HL-60/S4 (cell line): ENCODE measurements around the gene STIM1.
"Not testable (repeated sequence)": the region's sequence is repeated elsewhere in the genome, so short reads cannot be mapped to it uniquely, and the experiment has no call there.

Experiments used
- in situ Hi-C: fragments of 300-500 bp; cut with MboI; formaldehyde crosslinking; loops from 2 replicates; pipeline ENCODE4 v1.14.3; 2022; ENCODE audit warnings: low sequenced_read_pairs

STIM1 gene

GRCh38 chr11:3854977-3855807 lies at the start of gene STIM1:
TSS of gene STIM1 (plus strand) at chr11:3855664. CDS start at chr11:3856271, 607 bp downstream.
- in situ Hi-C loops: loop anchor here (10.0 kb wide), 1 partner anchor 220 kb away; no protein-coding TSS in a partner anchor

DNA sequence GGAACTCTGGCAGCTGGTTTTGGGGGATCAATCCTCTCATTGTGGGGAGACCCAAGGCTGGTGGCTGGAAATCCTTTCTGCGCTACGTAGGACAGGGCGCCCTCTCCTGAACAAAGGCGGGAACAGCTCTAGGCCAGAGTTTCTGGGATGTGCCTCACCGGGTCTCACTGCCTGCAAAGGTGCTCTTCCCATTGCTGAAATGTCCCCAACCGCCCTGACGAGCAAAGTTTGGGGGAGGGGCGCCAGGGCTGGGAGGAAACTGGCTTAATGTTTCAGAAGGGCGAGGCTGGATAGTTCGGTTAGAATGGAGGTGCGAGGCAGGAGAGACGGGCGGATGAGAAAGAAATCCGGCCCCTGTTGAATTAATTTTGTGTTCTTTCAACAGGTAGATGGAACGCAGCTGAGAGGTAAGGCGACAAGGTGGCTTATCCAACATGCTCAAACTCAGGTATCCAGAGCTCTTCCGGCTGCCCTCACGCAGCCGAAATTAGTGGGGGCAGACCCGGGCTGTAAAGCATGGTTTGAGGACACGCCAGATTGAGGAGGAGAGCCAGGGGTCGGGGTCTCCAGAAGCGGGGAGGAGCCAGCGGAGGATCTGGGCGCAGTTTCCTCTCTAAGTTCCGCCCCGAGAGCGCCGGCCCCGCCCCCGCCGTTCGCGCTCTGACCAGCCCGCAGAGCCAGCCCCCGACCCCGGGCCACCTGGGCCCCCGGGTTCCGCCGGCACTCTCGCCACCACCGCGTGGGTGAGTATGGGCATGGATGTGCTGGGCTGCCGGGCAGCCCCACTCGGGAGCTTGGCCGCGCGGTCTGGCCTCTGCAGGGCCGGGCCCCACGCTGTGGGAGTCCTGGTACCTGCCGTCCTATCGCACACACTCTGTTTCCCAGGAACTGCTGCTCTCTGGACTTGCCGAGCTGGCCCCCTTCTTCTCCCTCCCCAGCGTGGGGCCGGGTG lies 47.3 kb upstream of the STIM1 start, which contains the start of gene PGAP2:
Gene PGAP2, plus strand, starts transcription at position 652 of the 952 bp plus-strand sequence. CDS start 2,700 bp downstream, outside the sequence.
- in situ Hi-C loops: no loop called here

DNA sequence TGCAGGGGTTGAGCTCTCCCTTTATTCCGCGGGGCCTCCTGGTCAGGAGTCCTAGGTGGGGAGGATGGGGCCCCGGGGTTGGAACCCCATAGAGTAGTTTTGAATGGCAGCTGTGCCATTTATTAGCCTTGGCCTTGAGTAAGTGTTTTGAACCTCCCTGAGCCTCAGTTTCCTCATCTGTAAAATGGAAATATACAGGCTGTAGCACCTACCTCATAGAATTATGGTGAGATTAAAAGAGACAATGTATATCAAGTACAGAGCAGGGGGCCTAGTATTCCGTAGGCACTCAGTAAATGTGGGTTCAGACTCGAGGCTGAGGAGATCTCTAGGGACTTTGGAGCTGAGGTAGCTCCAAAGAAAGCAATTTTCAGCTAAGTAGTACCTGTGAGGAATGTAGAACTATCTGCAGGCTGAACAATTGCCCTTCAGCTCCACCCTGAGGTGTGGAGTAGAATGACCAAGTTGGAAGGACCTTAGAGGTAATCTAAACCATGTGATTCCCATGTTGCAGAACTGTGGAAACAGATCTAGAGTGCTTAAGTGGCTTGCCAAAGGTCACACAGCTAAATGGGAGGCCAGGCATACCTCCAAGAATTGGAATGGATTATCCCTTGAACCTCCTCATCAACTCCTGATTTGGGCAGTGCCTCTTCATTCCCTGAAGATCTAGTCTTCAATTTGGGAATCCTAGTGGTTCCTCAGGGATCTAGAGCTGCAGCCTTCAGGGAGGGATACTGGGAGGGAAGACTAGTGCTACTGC lies 46.4 kb upstream of the STIM1 start:
- in situ Hi-C loops: no loop called here

- in situ Hi-C loops: no loop called here
Observed at GRCh38 chr11:3809624-3809928, 45.9 kb upstream of the STIM1 start.

DNA sequence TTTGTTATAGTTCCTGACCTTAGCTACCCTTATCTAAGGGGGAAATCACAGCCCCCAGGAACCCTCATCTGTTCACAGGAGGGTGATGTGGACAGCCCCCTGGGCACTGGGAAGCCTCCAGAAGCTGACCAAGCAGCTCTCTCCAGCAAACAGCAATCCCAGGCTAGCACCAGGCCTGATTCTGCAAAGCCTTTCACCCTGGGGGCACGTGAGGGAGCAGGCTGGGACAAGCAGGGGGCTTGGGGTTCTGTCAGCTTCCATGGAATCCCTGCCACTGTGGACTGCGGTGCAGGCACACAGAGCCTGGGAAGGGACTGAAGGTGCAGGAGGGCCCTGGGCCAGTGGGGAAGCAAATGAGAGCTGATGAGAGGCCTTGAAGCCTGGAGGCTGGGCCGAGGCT lies 45.0 kb upstream of the STIM1 start:
- in situ Hi-C loops: no loop called here

DNA sequence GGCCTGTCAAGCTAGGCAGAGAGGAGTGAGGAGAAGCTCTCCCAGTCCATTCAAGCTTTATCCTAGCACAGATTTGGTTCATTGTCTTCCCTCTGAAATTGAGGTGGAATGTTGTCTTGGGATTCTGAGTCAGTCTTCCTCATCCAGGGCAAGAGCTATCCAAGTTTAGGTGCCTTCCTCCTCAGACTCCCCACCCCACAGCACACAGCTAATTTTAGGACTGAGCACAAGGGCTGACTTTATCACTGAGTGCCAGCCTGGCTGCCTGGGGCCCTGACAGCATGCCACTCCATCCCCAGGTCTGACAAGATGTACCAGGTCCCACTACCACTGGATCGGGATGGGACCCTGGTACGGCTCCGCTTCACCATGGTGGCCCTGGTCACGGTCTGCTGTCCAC lies 44.5 kb upstream of the STIM1 start:
- in situ Hi-C loops: no loop called here

DNA sequence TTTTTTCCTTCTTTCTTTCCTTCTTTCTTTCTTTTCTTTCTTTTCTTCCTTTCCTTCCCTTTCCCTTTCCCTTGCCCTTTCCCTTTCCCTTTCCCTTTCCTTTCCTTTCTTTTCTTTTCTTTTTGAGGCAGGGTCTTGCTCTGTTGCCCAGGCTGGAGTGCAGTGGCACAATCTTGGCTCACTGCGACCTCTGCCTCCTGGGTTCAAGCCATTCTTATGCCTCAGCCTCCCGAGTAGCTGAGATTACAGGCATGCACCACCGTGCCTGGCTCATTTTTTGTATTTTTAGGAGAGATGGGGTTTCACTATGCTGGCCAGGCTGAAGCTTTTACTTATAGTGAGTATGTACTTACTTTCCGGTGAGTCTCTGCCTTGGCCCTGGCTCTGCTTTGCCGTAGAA lies 40.6 kb upstream of the STIM1 start:
- in situ Hi-C loops: not testable (repeated sequence)

GRCh38 chr11:3815845-3816244 lies 39.6 kb upstream of the STIM1 start:
- in situ Hi-C loops: no loop called here

GRCh38 chr11:3816673-3817072 lies 38.8 kb upstream of the STIM1 start:
- in situ Hi-C loops: no loop called here

- in situ Hi-C loops: no loop called here
Observed at GRCh38 chr11:3817181-3817800, 38.2 kb upstream of the STIM1 start.

GRCh38 chr11:3820971-3821370 lies 34.5 kb upstream of the STIM1 start:
- in situ Hi-C loops: no loop called here

DNA sequence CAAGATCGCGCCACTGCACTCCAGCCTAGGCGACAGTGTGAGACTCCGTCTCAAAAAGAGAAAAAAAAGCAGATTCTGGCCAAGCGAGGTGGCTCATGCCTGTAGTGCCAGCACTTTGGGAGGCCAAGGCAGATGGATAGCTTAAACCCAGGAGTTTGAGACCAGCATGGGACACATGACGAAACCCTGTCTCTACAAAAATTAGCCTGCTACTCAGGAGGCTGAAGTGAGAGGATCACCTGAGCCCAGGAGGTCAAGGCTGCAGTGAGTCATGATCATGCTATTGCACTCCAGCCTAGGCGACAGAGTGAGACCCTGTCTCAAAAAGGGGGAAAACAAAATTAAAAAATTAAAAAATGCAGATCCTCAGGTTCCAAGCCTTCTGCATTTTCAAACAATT lies 33.2 kb upstream of the STIM1 start:
- in situ Hi-C loops: no loop called here

DNA sequence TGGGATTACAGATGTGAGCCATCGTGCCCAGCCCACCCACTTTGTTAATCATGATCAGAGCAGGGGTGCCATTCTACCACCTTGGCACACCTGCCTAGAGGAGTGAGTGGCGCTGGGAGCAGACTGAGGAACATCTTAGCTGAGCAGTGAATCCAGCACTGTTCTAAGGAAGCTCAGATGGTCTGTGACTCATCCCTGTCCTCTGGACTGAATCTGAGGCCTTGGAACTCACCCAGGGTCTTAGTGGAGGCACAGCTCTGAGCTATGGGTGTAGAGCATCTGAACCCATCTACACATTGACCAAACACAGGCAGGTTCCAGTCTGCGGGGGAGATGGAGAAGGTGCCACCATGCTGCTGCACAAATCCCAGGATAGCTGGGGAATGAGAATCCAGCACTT lies 32.2 kb upstream of the STIM1 start:
- in situ Hi-C loops: no loop called here

DNA sequence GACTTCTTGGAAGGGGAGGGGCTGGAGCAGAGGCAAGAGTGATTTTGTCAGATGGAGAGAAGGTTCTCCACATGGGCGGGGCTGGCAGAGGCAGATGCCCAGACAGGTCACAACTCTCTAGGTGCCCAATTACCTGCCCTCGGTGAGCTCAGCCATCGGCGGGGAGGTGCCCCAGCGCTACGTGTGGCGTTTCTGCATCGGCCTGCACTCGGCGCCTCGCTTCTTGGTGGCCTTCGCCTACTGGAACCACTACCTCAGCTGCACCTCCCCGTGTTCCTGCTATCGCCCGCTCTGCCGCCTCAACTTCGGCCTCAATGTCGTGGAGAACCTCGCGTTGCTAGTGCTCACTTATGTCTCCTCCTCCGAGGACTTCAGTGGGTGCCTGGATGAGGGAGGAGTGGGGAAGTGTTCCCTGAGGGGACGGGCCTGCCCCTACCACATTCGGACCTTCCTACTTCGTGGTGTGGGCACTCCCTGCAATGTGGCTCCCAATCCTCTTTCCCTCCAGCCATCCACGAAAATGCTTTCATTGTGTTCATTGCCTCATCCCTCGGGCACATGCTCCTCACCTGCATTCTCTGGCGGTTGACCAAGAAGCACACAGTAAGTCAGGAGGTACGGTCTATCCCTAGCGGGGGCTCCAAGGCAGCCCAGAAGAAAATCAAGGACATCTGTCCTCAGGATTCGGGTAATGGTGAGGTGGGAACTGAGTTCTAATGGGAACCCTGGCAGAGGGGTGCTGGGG lies 31.5 kb upstream of the STIM1 start:
- in situ Hi-C loops: no loop called here

GRCh38 chr11:3824714-3825472 lies 30.6 kb upstream of the STIM1 start:
- in situ Hi-C loops: no loop called here

DNA sequence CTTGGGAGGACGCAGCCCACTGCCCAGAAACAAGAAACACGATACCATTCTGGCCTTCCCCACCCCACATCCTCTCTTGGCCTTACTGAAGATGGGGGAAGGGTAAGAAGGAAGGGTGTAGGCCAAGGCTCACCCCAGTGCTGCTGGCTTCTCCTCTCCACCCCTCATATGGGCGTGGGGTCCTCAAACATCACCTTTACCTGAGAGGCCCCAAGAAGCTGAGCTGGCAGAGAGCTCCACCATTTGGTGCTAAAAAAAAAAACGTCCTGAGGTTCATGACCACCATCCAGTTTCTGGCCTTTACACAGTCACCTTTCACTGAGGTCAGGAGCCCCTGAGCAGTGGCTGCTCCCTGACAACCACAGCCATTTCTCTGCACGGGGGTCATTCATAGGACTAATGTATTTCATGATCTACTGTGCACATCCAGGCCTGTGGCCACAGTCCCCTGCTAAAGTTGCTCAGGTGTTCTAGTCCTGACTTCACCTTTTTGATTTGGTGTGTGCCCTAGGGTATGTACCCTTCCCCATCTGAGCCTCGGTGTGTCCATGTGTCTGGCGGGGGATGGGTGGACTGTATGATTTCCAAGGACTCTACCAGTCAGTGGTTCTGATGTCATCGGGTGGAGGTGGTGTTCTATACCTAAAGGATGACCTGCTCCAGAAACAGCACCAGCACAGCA lies 29.9 kb upstream of the STIM1 start:
- in situ Hi-C loops: no loop called here

- in situ Hi-C loops: no loop called here
Observed at GRCh38 chr11:3826721-3827120, 28.7 kb upstream of the STIM1 start.

DNA sequence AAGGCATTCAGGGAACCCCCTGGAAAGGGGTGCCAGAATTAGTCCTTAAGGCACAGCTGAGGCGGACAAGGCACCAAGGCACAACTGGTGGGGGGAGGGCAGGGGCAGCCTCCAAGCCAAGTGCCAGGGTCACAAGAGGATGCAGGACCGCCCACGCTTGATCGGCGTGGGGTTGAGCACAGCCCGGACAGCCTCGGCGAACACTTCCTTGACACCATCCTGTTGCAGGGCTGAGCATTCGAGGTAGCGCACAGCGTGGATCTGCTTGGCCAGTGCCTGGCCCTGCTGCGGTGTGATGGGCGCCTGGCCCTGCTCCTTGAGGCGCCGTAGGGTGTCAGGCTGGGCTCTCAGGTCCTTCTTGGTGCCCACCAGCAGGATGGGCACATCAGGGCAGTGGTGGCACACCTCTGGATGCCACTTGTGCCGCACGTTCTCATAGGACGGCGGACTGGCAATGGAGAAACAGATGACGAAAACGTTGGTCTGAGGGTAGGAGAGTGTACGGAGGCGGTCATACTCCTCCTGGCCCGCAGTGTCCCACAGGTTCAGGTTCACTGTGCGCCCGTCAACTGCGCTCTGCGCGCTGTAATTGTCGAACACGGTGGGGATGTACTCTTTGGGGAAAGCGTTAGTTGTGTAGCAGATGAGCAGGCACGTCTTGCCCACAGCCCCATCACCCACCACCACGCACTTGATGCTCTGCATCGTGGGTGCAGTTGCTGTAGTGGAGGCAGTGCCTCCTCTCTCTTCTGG lies 27.9 kb upstream of the STIM1 start:
- in situ Hi-C loops: no loop called here
